ENCODE data around the gene CRYM.
"Not testable (repeated sequence)": the region's sequence is repeated elsewhere in the genome, so short reads cannot be mapped to it uniquely, and the experiment has no call there.

CRYM gene

DNA sequence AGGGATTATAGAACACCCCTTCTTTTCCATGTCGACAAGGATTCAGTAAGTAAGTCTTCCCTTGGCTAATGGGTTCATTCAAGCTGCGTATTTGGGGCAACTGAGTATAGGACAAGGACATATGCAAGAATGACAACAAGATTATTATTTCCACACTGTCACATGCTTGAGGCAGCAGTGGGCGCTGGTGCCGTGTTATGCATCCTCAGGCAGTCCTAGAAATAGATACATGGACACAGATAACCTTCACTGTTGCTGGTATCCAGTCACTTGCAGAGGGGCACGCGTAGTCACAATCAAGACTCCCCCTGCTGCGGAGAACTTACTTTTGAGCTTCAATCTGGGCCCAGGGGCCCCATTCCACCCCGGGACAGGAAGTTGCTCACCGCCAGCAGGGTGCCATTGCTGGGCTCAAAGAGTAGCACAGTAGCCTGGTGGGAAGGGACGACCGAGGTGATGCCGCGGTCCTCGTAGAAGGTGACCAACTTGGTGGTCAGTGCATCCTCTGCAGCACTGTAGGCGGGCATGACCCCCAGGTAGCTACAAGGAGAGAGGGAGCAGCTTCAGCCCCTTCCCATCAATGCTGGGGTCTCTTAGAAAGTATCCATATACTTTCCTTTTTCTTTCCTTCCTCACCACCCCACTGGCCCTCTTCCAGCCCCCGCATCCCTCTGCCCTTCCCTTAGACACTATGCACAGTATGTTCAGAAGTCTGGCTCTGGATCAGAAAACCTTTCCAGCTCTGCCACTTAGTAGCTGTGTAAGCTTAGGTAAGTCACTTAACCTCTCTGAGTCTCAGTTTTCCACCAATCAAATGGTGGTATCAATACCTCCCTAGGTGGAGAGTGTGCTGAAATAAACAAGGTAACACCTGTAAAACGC, 804 bp downstream of the CRYM start:
- DNase-seq, result no peak

DNA sequence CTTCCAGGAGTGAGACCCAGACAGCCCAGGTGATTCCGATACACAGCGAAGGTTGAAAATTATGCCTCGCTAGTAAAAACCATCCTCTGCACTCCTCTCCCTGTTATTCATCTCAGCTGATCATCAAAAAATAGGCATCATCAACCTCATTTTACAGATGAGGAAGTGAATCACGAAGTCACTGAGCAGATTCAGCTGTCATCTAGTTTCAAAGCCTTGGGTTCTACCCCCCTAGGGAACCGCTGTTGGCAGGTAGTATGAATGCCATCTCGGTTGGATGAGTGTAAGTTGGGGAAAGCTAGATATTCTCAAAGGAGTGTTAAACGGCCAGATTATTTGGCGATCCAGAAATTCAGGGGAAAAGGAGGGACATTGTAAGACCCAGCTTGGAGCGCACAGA, 2.0 kb downstream of the CRYM start:
- DNase-seq, result no peak

DNA sequence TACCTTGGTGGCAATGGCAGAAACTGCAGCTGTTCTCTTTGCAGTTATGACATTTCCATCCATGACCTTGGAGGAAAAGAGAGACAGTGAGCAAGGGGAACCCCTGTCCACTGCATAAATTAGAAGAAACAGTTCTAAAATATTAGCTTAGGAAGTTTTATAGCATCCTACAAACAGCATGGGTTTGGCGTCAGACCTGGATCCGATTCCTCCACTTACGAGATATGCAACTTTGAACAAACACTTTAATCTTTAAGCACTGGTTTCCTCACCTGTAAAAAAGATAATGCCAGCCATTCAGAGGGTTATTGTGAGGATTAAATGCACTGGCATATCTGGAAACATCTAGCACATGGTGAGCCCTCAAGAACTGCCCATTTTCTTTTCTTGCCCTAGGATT, 2.6 kb downstream of the CRYM start:
- DNase-seq, result no peak

DNA sequence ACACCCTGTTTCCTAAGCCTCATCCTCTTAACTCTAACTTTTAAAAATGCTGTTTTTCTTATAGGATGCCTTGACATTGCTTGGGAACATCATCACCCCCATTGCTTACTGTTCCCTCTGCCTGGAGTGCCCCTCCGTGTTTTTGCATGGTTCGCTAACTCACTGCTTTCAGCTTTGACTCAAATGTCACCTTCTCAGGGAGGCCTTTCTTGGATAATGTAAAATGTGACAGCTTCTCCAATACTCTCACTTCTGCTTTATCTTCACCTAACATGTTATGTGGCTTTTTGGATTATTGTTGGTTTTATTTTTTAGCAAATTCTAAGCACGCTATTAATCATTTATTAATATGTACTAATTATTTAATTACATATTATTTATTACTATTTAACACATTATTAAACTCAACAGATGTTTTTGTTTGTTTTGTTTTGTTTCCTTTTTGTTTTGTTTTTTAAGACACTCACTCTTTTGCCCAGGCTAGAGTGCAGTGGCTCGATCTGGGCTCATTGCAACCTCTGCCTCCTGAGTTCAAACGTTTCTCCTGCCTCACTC, 3.8 kb downstream of the CRYM start:
- no peak for DNase-seq

DNA sequence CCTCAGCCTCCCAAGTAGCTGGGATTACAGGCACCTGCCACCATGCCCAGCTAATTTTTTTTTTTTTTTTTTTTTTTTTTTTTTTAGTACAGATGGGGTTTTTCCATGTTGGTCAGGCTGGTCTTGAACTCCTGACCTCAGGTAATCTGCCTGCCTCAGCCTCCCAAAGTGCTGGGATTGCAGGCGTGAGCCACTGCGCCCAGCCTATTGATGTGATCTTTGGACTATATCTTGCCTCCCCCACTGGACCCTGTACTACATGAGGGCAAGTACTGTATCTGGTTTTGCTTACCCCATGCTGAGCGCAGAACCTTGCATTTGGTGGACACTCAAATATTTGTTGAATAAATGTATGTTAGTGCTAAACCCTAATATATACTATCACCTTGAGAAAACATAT, 5.3 kb downstream of the CRYM start:
- DNase-seq, result not testable (repeated sequence)

DNA sequence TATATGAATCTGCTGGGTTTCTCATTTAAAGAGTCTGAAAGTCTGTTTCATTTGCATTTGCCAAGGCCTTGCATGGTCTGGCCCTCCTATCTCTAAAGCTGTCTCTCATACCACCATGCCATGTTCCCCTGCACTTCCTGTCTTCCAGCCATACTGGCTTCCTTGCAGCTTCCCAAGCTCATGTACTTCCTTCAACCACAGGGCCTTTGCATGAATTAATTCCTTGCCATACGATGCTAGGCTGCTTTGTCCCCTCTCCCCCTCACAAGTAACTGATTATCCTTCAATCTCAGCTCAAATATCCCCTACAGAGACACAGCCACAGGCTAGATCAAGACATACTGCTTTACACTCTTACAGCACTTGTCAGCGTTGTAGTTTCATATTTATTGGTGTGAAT, 5.8 kb downstream of the CRYM start:
- DNase-seq, result no peak

DNA sequence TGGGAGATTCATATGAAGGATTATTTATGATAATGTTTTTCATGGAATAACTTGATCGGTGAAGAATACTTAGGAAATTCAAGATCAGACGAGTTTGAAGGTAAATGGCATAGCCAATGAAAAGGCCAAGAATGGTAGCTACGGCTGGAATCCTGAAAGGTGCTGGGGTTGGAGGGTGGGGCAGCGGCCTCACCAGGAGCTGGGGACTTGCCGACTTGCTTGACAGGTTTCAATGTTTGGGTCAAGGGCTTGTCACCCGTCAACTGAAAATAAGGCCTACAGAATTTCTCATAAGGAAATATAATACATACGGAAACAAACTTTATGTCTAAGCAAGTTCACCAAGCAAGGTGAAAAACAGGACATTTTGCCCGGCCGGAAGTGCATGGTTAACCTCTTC, 9.9 kb downstream of the CRYM start:
- DNase-seq, result no peak

DNA sequence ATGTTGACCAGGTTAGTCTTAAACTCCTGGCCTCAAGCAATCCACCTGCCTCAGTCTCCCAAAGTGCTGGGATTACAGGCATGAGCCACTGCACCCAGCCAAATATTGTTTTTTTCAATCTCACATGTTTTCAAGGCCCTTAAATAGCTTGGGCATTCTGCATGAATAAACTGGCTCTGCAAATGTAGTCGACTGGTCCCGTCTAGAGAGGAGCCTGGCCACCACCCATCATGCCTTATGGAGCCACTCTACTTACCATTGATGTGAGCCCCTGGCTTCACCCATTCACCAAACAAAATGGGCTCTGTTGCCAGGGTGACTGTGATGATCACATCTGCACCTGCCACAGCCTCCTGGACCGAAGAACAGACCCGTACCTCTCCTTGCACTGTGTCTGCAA, 10.8 kb downstream of the CRYM start:
- DNase-seq, result no peak

DNA sequence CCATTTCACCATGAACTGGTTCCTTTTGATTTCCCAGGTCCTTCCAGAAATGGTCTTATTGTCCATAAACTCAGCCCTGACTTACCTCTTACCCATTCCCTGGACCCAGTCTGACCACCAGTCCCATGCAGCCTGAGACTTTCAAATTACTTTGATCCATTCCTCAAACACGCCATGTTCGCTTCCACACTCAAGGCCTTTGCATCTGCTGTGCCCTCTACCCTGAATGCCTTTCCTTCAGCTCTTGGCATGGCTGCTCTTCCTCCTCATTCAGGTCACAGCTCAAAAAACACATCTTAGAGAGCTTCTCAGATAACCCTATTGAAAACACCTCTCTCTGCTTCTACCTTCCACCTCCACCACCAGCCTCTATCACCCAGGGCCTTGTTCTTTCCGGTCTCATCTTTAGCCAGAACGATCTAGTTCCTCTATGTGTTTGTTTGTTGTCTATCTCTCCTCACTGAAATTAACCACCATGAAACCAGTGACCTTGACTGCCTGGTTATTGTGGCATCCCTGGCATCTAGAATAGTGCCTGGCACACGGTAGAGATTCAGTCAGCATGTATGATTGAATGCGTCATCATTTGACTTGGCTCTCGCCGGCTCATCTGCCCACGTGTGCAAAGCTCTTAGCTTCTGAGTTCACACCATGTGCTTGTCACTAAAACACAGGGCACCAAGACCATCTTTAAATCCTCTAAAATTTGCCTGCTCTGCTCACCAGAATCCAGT, 12.8 kb downstream of the CRYM start:
- DNase-seq, result no peak

DNA sequence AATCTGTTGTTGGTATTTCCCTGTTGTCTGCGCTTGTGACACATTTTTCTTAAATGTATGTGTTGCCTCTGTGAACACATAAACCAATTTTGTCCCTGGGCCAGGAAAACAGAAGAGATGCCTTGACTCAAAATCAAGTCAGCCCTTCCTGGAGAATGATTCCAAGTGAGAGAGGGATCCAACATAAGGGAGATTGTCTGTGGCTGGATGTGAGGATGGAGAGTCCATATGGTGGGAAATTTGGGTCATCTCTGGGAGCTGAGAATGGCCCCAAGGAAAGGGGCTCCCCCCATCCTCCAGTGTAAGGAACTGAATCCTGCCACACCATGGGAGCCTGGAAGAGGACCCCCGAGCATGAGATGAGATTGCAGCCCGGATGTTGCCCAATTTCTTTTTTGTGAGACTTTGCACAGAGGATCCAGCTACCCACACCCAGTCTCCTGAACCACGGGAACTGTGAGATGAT, 13.5 kb downstream of the CRYM start:
- no peak for DNase-seq

DNA sequence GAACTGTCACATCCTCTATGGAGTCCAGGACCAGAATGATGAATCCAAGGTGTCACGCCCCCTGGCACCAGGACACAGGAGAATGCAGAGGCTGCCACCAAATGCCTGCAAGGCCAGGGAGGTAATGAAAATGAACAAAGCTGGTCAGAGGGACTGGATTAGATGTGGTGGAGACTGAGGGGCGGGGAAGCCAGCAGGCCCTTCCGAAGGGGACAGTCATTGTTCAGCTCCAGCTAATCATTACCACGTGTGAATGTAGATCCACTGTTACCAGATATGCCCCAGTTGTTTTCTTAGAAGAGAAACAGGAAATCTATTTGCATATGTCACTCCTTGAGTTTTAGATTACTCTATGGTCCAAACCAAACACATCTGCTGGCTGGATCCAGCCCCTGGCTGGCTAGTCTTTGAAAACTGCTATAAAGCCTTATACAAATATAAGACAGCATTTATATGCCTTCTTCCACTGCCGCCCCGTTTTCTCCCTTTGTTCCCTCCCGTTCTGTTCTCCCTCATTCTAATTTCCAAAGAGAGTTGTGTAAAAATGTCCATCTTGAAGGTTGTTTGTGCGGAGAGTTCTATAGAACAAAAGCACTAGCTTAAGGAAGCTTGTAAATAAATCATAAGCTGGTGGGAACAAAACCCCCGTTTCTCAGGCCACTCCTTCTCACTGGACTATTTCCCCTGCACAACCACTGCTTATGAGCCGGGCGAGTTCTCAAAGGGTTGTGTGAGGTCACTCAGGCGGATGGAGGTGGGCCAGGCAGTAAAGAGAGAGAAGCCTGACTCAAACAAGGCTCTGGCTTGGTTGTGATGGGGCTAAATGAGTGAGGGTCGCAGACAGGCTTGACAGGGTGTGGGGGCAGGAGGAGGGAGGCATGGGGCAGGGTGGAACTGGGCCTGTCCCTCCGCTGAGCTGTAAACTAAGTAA, 14.2 kb downstream of the CRYM start:
- no peak for DNase-seq

DNA sequence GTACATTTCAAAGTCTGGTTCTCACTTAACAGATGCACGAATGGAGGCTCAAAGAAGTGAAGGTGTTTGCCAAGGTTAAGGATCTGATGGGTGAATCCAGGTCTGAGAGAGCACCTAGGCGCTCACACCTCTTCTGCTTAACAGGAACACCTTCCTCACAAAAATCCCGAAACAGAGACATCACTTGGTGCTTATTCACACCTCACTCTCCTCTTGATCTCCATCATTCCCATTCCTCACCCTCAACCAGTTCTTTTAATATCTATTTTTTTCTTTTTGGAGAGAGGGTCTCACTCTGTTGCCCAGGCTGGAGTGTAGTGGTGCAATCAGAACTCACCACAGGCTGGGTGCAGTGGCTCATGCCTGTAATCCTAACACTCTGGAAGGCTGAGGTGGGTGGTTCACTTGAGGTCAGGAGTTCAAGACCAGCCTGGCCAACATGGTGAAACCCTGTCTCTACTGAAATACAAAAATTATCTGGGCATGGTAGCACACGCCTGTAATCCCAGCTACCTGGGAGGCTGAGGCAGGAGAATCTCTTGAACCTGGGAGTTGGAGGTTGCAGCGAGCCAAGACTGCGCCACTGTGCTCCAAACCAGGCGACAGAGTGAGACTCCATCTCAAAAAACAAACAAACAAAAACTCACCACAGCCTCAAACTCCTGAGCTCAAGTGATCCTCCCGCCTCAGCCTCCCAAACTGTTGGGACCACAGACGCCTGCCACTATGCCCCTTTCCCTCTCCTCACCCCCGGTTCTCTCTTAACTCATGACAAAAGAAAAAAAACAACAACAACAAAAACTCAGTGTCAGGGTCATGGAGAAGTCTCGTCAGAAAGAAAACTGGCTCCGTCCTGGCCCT, 15.1 kb downstream of the CRYM start:
- DNase-seq, result no peak

DNA sequence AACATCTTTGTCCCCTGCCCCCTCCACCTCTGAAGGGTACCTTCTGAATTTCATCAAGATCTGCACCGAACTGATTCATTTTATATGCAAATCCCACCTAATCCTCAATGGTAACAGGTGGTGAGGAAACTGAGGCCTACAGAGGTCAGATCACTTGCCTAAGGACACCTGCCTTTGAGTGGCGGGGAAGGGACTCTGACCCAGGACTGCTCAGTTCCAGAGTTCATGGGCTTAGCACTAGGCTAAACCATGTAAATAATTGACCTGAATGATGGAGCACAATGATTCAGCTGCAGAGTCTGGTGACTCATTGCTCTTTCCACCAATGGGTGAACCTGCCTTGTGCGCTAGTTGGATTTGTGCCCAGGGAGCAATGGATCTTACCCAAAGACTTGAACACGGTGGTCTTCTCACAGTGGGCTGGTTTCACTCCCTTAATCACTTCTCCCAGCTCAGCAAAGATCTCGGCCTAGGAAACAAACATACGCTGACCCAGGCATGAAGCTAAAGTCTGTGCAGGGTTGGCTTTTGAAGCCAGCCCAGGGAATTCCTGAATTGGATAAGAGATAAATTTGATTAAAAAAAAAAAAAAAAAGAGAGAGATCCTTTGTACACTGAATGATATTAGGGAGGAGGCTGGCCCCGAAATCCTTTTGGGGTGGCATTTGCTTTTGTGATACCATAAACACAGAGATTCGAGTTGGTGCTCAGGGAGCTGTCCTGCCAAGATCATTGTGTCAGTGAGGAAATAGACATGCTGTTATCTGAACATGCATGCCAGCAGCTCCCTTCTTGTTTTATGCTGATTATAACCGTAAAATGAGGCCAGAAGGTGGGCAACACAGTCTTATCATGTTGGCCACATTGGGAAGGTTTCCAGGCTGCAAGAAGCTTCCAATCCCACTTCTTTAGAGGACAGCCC, 17.0 kb downstream of the CRYM start:
- DNase-seq, result no peak

DNA sequence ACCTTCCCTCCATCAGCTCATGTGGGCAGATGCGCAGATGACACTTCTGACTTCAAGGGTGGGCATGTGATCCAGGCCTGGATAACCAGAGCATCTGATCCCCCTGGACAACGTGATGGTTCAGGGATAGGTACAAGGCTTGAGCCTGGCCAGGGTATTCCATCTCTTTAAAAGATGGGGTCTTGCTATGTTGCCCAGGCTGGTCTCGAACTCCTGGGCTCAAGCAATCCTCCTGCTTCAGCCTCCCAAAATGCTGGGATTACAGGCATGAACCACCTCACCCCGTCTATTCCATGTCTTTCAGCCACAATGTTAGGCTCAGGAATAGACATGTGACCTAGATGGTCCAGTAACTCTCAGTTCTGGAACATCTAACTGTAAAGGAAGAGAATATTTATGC, 20.8 kb downstream of the CRYM start:
- no peak for DNase-seq

DNA sequence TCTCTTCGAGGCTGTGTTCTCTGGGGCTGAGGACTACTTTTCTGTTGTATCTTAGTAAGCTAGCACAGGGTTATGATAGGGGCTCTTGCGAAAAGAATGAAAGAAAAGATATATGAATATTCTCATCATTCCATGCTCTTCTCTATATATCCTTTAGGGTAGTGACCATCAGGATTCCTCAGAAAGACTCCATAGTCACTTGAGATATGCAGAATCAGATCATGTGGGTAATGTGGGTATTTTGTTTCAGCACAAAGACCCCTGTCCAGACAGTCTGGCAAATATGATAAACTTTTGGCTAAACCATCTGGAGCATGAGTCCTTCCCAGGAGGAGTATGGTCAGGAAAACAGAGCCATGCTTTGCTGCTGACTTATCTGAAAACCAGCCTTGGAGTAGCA, 21.5 kb downstream of the CRYM start:
- DNase-seq, result no peak

DNA sequence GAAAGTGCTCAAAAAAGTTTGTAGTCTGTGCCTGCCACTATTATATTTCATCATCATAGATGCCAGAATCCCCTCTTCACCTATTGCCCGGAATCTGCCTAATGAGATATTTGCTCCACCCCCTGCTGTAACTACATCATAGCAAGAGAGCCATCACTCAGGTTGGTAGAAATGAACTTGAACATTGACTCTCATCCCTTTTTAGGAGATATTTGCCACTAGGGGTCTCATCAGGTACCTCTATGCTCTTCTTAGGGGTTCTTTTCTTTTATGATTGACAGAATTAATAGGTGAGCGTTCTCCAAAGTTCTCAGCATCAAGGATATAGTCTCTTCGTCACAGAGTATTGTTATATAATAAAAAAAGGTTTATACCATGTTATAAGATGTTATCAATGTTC, 24.6 kb downstream of the CRYM start:
- no peak for DNase-seq

DNA sequence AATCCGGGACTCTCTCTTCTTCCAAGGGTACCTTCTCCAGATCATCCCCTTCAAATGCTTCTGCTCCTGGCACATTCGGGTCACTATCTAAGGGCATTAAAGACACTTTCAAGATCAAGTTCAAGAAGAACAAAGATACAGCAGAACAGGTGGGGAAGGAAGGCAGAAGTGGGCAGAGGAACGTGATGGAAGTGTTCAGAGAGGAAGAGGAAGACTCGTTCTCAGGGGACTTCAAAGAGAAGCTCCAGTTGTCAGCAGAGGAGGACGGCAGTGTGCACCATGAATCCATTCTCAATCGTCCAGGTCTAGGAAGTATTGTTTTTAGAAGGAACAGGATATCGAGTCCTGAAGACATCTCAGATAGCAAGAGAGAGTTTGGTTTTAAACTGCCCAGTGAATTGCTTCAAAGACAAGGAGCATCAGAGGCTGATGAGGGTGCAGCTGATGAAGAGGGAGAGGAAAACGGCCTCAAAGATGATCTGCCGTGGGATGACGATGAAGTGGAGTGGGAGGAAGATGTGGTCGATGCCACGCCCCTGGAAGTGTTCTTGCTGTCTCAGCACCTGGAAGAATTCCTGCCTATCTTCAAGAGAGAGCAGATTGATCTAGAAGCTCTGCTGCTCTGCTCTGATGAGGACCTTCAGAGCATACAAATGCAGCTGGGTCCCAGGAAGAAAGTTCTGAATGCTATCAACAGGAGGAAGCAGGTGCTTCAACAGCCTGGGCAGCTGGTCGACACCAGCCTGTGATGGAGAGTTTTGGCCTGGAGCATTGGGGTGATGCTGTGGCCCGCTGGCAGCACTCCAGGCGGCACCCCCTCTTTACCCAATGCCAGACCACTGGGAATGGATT, 27.8 kb downstream of the CRYM start:
- no peak for DNase-seq

DNA sequence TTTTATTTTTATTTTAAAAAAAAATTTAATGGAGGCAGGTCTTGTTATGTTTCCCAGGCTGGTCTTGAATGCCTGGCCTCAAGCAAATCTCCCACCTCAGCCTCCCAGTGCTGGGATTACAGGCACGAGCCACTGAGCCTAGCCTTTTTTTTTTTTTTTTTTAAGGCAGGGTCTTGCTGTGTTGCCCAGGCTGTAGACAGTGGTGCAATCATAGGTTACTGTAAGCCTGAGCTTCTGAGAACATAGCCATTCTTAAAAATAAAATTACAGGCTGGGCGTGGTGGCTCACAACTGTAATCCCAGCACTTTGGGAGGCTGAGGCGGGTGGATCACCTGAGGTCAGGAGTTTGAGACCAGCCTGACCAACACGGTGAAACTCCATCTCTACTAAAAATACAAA, 29.9 kb downstream of the CRYM start:
- not testable (repeated sequence) for DNase-seq

DNA sequence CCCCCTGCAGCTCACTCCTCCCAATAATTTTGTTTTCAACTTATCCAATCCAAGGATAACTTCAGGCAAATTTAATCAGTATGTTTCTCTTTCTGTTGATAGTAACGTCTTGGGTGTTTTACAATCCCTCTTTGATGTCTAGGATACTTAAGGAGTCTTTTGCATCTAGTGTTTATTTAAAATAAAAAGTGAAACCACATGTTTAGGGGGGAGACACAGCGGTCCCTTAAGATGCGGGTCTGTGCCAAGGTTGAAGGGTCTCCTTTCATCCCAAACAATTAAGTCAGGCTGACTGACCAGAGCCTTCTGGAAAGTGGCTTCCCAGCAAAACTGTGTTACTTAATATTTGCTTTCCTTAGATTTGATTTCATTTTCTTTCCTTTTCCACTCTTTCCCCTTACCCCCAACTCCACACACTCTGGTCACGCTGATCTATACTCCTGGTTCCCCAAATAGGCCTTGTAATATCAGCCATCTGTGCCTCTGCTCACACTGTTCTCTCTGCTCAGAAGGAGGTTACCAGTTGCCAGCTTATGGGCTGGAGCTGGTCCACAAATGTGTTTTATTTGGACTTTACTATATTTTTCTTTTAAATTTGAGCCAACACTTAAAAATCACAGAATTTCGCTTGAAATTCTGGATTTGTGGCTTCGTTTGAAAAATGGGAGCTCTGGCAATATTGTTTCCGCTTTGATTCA, 33.4 kb downstream of the CRYM start:
- no peak for DNase-seq
